T-cell (primary cell): ENCODE measurements around the gene GPX6. TPM values are rescaled to one million over a fixed set of nuclear protein-coding genes. Genes with fewer than 3 reads are reported as not detected.
"Not testable (repeated sequence)": the region's sequence is repeated elsewhere in the genome, so short reads cannot be mapped to it uniquely, and the experiment has no call there.

Source experiments
- ATAC-seq, 4 experiments: fragments of 200-7000 bp in 3 of 4; fragments of 150-1000 bp in 1 of 4; cut with Tn5 transposase; replicated peaks in 1 of 4; 1 replicate in 3 of 4; 2 replicates in 1 of 4; pipeline ENCODE4 v1.10.0; 2021; ENCODE audit warnings: moderate library complexity in 3 of 4, mild to moderate bottlenecking in 2 of 4, moderate number of reproducible peaks in 1 of 4
- CTCF ChIA-PET, 2 donors: fragments of 300-600 bp; sonication (Branson Sonifier 250); formaldehyde crosslinking; loops; one replicate each; lab custom pipeline; 2022; ENCODE audit warnings: antibody characterized with exemption in 2 of 2; lab: Charles Lee
- POLR2A ChIA-PET, 2 donors: fragments of 300-600 bp; sonication (Branson Sonifier 250); formaldehyde crosslinking; loops; one replicate each; lab custom pipeline; 2022; ENCODE audit warnings: antibody characterized with exemption in 2 of 2; lab: Charles Lee
- DNase-seq, 35 experiments: peaks; one replicate each; pipeline versions ENCODE4 v3.0.0 to v3.0.0-alpha.2; 2013 to 2023
- H3K27ac ChIP-seq: one replicate; pipeline ENCODE4 v1.5.1; 2013; ENCODE audit warnings: low read length
- H3K27me3 ChIP-seq, 2 experiments: replicated peaks in 1 of 2; 1 replicate in 1 of 2; 2 replicates in 1 of 2; pipeline versions ENCODE4 v1.6.1 to v1.7.0; 2013; ENCODE audit warnings: low read length in 1 of 2, mixed read lengths in 1 of 2; ENCODE audit not compliant: control insufficient read depth in 2 of 2, insufficient read depth in 2 of 2; ENCODE audit errors: extremely low read depth in 1 of 2
- H3K36me3 ChIP-seq, 2 donors: 1 replicate in 1 of 2; 2 replicates in 1 of 2; pipeline versions ENCODE4 v1.6.1 to v1.7.0; 2013; ENCODE audit warnings: low read length in 1 of 2; ENCODE audit not compliant: control insufficient read depth in 2 of 2, insufficient read depth in 1 of 2; ENCODE audit errors: extremely low read depth in 1 of 2
- H3K4me1 ChIP-seq, 2 experiments: 1 replicate in 1 of 2; 2 replicates in 1 of 2; pipeline versions ENCODE4 v1.6.1 to v1.7.0; 2013; ENCODE audit warnings: low read length in 2 of 2, mixed read lengths in 1 of 2; ENCODE audit not compliant: insufficient read depth in 2 of 2, control insufficient read depth in 1 of 2; ENCODE audit errors: extremely low read depth in 1 of 2
- H3K4me3 ChIP-seq, 2 donors: 1 replicate in 1 of 2; 2 replicates in 1 of 2; pipeline versions ENCODE4 v1.5.1 to v1.7.0; 2013; ENCODE audit warnings: mild to moderate bottlenecking in 2 of 2, low read length in 1 of 2, moderate library complexity in 1 of 2; ENCODE audit not compliant: control insufficient read depth in 1 of 2; ENCODE audit errors: extremely low read depth in 1 of 2
- H3K9me3 ChIP-seq: 2 replicates; pipeline ENCODE4 v1.7.0; 2013
- H3K27ac Mint-ChIP-seq, 2 donors: one replicate each; pipeline ENCODE4 v1.8.0; 2020 to 2021; ENCODE audit warnings: mild to moderate bottlenecking in 2 of 2, mixed read lengths in 2 of 2
- H3K27me3 Mint-ChIP-seq, 2 donors: one replicate each; pipeline ENCODE4 v1.8.0; 2021 to 2022; ENCODE audit warnings: mixed read lengths in 2 of 2
- H3K36me3 Mint-ChIP-seq: one replicate; pipeline ENCODE4 v1.8.0; 2021; ENCODE audit warnings: mixed read lengths
- H3K4me1 Mint-ChIP-seq, 3 donors: one replicate each; pipeline ENCODE4 v1.8.0; 2020 to 2022; ENCODE audit warnings: mixed read lengths in 3 of 3, mild to moderate bottlenecking in 1 of 3
- H3K4me3 Mint-ChIP-seq, 3 donors: one replicate each; pipeline ENCODE4 v1.8.0; 2020 to 2022; ENCODE audit warnings: mild to moderate bottlenecking in 3 of 3, mixed read lengths in 3 of 3, moderate library complexity in 3 of 3
- H3K9me3 Mint-ChIP-seq, 3 donors: one replicate each; pipeline ENCODE4 v1.8.0; 2020 to 2022; ENCODE audit warnings: mixed read lengths in 3 of 3
- WGBS: methylation state at CpG from one replicate; pipeline ENCODE4 v1.1.5; 2013; ENCODE audit warnings: missing lambda C conversion rate; ENCODE audit not compliant: insufficient coverage; 5-methylcytosine and 5-hydroxymethylcytosine counted together
- total RNA-seq, 35 experiments: library from RNA in 6 of 35; stranded (reverse) in 6 of 35; fragments of 120-200 nt in 1 of 35; gene quantifications; one replicate each; pipeline versions ENCODE4 v1.2.1 to v1.2.4 and lab custom pipeline; 2013 to 2026

GPX6 gene
- total RNA-seq, 5 donors from 2014 or later (not counting 1 experiment from before 2014, with no cell fraction given), result not detected

- Histone ChIP-seq H3K27ac (no peak overlapping the region), H3K9me3 (no peaks in the 10 kb centered on the region), H3K4me3 (no peak overlapping the region), H3K27me3 (peaks cover 3 to 11% of the 10 kb centered on the region in 2 experiments), H3K36me3 (no peaks in the 10 kb centered on the region), H3K4me1 (peaks cover 2 to 5% of the 10 kb centered on the region in 2 experiments)
- ChIA-PET POLR2A (no interaction called here), CTCF (no interaction called here)
- H3K27ac Mint-ChIP-seq, result no peak overlapping the region
- H3K4me3 Mint-ChIP-seq, result no peak overlapping the region
- WGBS, result 67% methylated on average over 1 of the region's 1 CpG
- H3K9me3 Mint-ChIP-seq, result no peaks in the 10 kb centered on the region
- H3K36me3 Mint-ChIP-seq, result no peaks in the 10 kb centered on the region
- DNase-seq (no peak), ATAC-seq (no peak)
- H3K4me1 Mint-ChIP-seq, result peaks cover 4 to 6% (median 5%) of the 10 kb centered on the region in 3 donors
- peaks cover 48 to 53% of the 10 kb centered on the region in 2 donors for H3K27me3 Mint-ChIP-seq
Measured at GRCh38 chr6:28530777-28531176, 15.2 kb upstream of the GPX6 start.

- Histone ChIP-seq H3K27me3 (peaks cover 0 to 8% of the 10 kb centered on the region in 2 experiments), H3K4me1 (peaks cover 16 to 20% of the 10 kb centered on the region in 2 experiments), H3K4me3 (no peak within 1 kb of the TSS), H3K27ac (no peak within 1 kb of the TSS), H3K36me3 (no peaks in the 10 kb centered on the region), H3K9me3 (no peaks in the 10 kb centered on the region)
- H3K9me3 Mint-ChIP-seq, result no peaks in the 10 kb centered on the region
- POLR2A ChIA-PET, result interaction anchor here in 1 of 2 donors (0.6 kb wide), 1 partner anchor 1380 kb away, joined by 4 read pairs; no protein-coding TSS in a partner anchor
- WGBS, result 0% methylated on average over 3 of the region's 10 CpGs
- H3K4me1 Mint-ChIP-seq, result peaks cover 27 to 32% (median 31%) of the 10 kb centered on the region in 3 donors
- peak; percentile 48 to 70 (median 62) for ATAC-seq
- H3K27me3 Mint-ChIP-seq, result peaks cover 30 to 39% of the 10 kb centered on the region in 2 donors
- H3K4me3 Mint-ChIP-seq, result peak within 1 kb of the TSS in 1 of 3 donors; percentile 15
- H3K36me3 Mint-ChIP-seq, result no peaks in the 10 kb centered on the region
- CTCF ChIA-PET, result interaction anchor here in 1 of 2 donors (1.1 kb wide), 1 partner anchor 20 kb away, joined by 3 read pairs; no protein-coding TSS in a partner anchor
- peak in 8 of 35 experiments; percentile 9 to 32 (median 18) for DNase-seq
- no peak within 1 kb of the TSS for H3K27ac Mint-ChIP-seq
Measured at GRCh38 chr6:28525496-28526039, 10.0 kb upstream of the GPX6 start, which contains the start of gene GPX5. Gene GPX5, plus strand, starts transcription at chr6:28525881. Its CDS starts 133 bp downstream, at chr6:28526014.

- Mint-ChIP-seq H3K27ac (peak overlapping the region; percentile 40 to 55), H3K9me3 (no peaks in the 10 kb centered on the region), H3K27me3 (peaks cover 31 to 33% of the 10 kb centered on the region in 2 donors), H3K4me1 (peaks cover 27 to 32% (median 31%) of the 10 kb centered on the region in 3 donors), H3K4me3 (peak overlapping the region in 2 of 3 donors; percentile 13 to 53), H3K36me3 (no peaks in the 10 kb centered on the region)
- DNase-seq (peak in 28 of 35 experiments; percentile 8 to 62 (median 36)), ATAC-seq (peak; percentile 91 to 99 (median 98))
- WGBS, result 0% methylated on average over 2 of the region's 3 CpGs
- peaks cover 16 to 20% of the 10 kb centered on the region in 2 experiments for H3K4me1 ChIP-seq
- H3K36me3 ChIP-seq, result no peaks in the 10 kb centered on the region
- POLR2A ChIA-PET, result interaction anchor here in 1 of 2 donors (0.6 kb wide), 1 partner anchor 74 kb away, joined by 5 read pairs; no protein-coding TSS in a partner anchor
- H3K4me3 ChIP-seq, result no peak overlapping the region
- no peaks in the 10 kb centered on the region for H3K9me3 ChIP-seq
- H3K27me3 ChIP-seq, result peaks cover 0 to 12% of the 10 kb centered on the region in 2 experiments
- CTCF ChIA-PET, result no interaction called here
- H3K27ac ChIP-seq, result no peak overlapping the region
Measured at GRCh38 chr6:28523241-28523622, 7.6 kb upstream of the GPX6 start.

GRCh38 chr6:28522594-28523240, 7.1 kb upstream of the GPX6 start:
- Mint-ChIP-seq H3K4me1 (peaks cover 27 to 32% (median 31%) of the 10 kb centered on the region in 3 donors), H3K27me3 (peaks cover 29 to 33% of the 10 kb centered on the region in 2 donors), H3K9me3 (no peaks in the 10 kb centered on the region), H3K36me3 (no peaks in the 10 kb centered on the region), H3K4me3 (peak overlapping the region in 1 of 3 donors; percentile 53), H3K27ac (peak overlapping the region; percentile 4 to 13)
- no peak overlapping the region for H3K27ac ChIP-seq
- H3K36me3 ChIP-seq, result no peaks in the 10 kb centered on the region
- DNase-seq, result no peak
- peaks cover 16 to 20% of the 10 kb centered on the region in 2 experiments for H3K4me1 ChIP-seq
- no peak for ATAC-seq
- no peaks in the 10 kb centered on the region for H3K9me3 ChIP-seq
- no peak overlapping the region for H3K4me3 ChIP-seq
- H3K27me3 ChIP-seq, result peaks cover 0 to 14% of the 10 kb centered on the region in 2 experiments
- POLR2A ChIA-PET, result interaction anchor here in 1 of 2 donors (0.6 kb wide), 1 partner anchor 73 kb away, joined by 5 read pairs; no protein-coding TSS in a partner anchor
- CTCF ChIA-PET, result no interaction called here

- ChIA-PET POLR2A (no interaction called here), CTCF (interaction anchor here (0.6 kb wide), 3 partner anchors 40 to 217 kb away, joined by 3 read pairs; no protein-coding TSS in a partner anchor)
- Histone ChIP-seq H3K4me3 (no peak overlapping the region), H3K36me3 (no peaks in the 10 kb centered on the region), H3K4me1 (peaks cover 4 to 5% of the 10 kb centered on the region in 2 experiments), H3K27ac (no peak overlapping the region), H3K9me3 (no peaks in the 10 kb centered on the region), H3K27me3 (peaks cover 0 to 17% of the 10 kb centered on the region in 2 experiments)
- Mint-ChIP-seq H3K4me3 (no peak overlapping the region), H3K27me3 (peaks cover 24 to 32% of the 10 kb centered on the region in 2 donors), H3K36me3 (no peaks in the 10 kb centered on the region), H3K27ac (no peak overlapping the region), H3K4me1 (peaks cover 9 to 10% (median 9%) of the 10 kb centered on the region in 3 donors), H3K9me3 (no peaks in the 10 kb centered on the region)
- ATAC-seq (no peak), DNase-seq (no peak)
- WGBS, result no CpG with 5 or more reads among the region's 2 CpGs
Measured at GRCh38 chr6:28517964-28518363, 2.4 kb upstream of the GPX6 start.

- WGBS, result 93% methylated on average over 8 of the region's 8 CpGs
- H3K27ac Mint-ChIP-seq, ATAC-seq, H3K4me3 ChIP-seq, H3K4me3 Mint-ChIP-seq, H3K4me1 Mint-ChIP-seq, H3K27me3 ChIP-seq, DNase-seq, H3K36me3 Mint-ChIP-seq, H3K9me3 Mint-ChIP-seq, CTCF ChIA-PET, POLR2A ChIA-PET, H3K27ac ChIP-seq, H3K36me3 ChIP-seq, H3K4me1 ChIP-seq, H3K9me3 ChIP-seq: not testable (repeated sequence)
- H3K27me3 Mint-ChIP-seq, result peaks cover 19 to 20% of the 10 kb centered on the region in 2 donors
Measured at GRCh38 chr6:28512387-28512786, 3.2 kb downstream of the GPX6 start.
